GM06990 (cell line): Measurements from ENCODE around the gene FAM171A1.

Source experiments
- DNase-seq: peaks from one replicate; pipeline ENCODE4 v3.0.0-alpha.2; 2011; ENCODE audit not compliant: insufficient read length; ENCODE audit errors: extremely low read depth
- H3K27me3 ChIP-seq: replicated peaks from 2 replicates; pipeline ENCODE4 v1.6.0; 2011; ENCODE audit warnings: low read length; ENCODE audit not compliant: control insufficient read depth, insufficient read depth
- H3K36me3 ChIP-seq: 2 replicates; pipeline ENCODE4 v1.5.1; 2011; ENCODE audit warnings: low read length; ENCODE audit not compliant: control insufficient read depth, insufficient read depth
- H3K4me3 ChIP-seq: replicated peaks from 2 replicates; pipeline ENCODE4 v1.5.1; 2011; ENCODE audit warnings: low read depth, mild to moderate bottlenecking, control low read depth, low read length
- TF ChIP-seq, protein P1 (sequence below): IDR thresholded peaks from 2 replicates; pipeline ENCODE4 v1.5.1; 2011; ENCODE audit warnings: low read length, control low read depth, mild to moderate bottlenecking, inconsistent platforms; ENCODE audit not compliant: insufficient read depth, poor library complexity, severe bottlenecking

The FAM171A1 gene

GRCh38 chr10:15313843-15314242 lies 57.2 kb downstream of the FAM171A1 start:
- DNase-seq = no peak
- no peaks in the 10 kb centered on the region for H3K36me3 ChIP-seq
- H3K27me3 ChIP-seq = peaks cover 2% of the 10 kb centered on the region
- H3K4me3 ChIP-seq = no peak overlapping the region
- TF ChIP-seq, protein P1, sequence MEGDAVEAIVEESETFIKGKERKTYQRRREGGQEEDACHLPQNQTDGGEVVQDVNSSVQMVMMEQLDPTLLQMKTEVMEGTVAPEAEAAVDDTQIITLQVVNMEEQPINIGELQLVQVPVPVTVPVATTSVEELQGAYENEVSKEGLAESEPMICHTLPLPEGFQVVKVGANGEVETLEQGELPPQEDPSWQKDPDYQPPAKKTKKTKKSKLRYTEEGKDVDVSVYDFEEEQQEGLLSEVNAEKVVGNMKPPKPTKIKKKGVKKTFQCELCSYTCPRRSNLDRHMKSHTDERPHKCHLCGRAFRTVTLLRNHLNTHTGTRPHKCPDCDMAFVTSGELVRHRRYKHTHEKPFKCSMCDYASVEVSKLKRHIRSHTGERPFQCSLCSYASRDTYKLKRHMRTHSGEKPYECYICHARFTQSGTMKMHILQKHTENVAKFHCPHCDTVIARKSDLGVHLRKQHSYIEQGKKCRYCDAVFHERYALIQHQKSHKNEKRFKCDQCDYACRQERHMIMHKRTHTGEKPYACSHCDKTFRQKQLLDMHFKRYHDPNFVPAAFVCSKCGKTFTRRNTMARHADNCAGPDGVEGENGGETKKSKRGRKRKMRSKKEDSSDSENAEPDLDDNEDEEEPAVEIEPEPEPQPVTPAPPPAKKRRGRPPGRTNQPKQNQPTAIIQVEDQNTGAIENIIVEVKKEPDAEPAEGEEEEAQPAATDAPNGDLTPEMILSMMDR = no peak

- no peak for DNase-seq
- TF ChIP-seq, protein P1 = no peak
Observed at GRCh38 chr10:15313047-15313446, 58.0 kb downstream of the FAM171A1 start.

DNA sequence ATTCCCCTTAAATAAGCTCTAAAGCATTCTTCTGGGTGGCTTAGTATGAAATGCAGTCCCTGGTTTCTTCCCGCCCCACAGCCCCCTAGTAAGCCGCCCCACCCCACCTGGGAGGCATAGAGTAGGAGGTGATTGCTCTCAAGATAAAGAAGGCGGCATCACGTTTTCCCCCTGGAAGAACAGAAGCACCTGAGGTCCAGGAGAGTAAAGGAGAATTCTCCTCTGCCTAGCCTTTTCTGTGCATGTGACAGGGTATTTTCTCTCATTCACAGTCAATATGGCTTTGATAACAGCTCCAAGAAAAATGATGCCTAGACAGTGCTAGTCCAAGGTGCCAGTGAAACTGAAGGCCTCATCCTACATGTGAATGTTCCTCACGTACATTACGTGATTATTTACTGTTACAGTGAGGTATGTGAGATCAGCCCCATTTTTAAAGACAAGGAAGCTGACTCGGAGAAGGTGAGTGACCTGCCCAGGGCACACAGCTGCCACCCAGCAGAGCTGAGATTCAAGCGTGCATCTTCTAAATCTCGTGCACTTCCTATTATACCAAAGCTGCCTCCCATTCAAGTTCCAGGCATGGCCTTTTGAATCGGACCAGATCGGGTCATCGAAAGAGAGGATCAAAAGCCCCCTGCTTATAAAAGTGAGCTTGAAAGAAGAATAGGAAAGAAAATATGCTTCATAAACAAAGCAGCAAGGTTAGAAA lies 59.4 kb downstream of the FAM171A1 start:
- Histone ChIP-seq H3K27me3 (peaks cover 2% of the 10 kb centered on the region), H3K36me3 (no peaks in the 10 kb centered on the region), H3K4me3 (no peak overlapping the region)
- TF ChIP-seq, protein P1 = no peak
- DNase-seq = no peak

More at GRCh38 chr10:15313047-15313446, 58.0 kb downstream of the FAM171A1 start:
- Histone ChIP-seq H3K4me3 (no peak overlapping the region), H3K27me3 (peaks cover 2% of the 10 kb centered on the region), H3K36me3 (no peaks in the 10 kb centered on the region)

- DNase-seq = no peak
- no peak overlapping the region for H3K4me3 ChIP-seq
- TF ChIP-seq, protein P1 = no peak
- peaks cover 2% of the 10 kb centered on the region for H3K27me3 ChIP-seq
- H3K36me3 ChIP-seq = no peaks in the 10 kb centered on the region
Observed at GRCh38 chr10:15310776-15311568, 60.1 kb downstream of the FAM171A1 start.

- H3K27me3 ChIP-seq = peaks cover 2% of the 10 kb centered on the region
- DNase-seq = no peak
- no peak overlapping the region for H3K4me3 ChIP-seq
- no peaks in the 10 kb centered on the region for H3K36me3 ChIP-seq
- TF ChIP-seq, protein P1 = no peak
Observed at GRCh38 chr10:15309221-15309620, 61.9 kb downstream of the FAM171A1 start.
